ENCODE measurements around the gene NDUFA11. TPM values are rescaled to one million over a fixed set of nuclear protein-coding genes. Genes with fewer than 3 reads are reported as not detected.
A peak's percentile ranks its signal among the peaks of the same experiment; 100 is the strongest.

NDUFA11 gene
- total RNA-seq, 2 experiments from 2014 or later, result 233 to 237 TPM

GRCh38 chr19:5910638-5910907 is 7.0 kb upstream of the NDUFA11 start:
- CTCF ChIA-PET, result no interaction called here
- intact Hi-C loops (cut with micrococcal nuclease), result no loop called here
- Mint-ChIP-seq H3K9me3 (no peaks in the 10 kb centered on the region), H3K27me3 (no peaks in the 10 kb centered on the region), H3K4me3 (no peak overlapping the region), H3K4me1 (ENCODE audit: low read depth) (peaks cover 18% of the 10 kb centered on the region), H3K27ac (no peak overlapping the region), H3K36me3 (ENCODE audit: low read depth) (peaks cover 4% of the 10 kb centered on the region)
- POLR2A ChIA-PET, result no interaction called here
- no peak for DNase-seq
- ATAC-seq, result no peak
- TF ChIP-seq CTCF (IDR thresholded peaks at IDR 0.05), result no peak

GRCh38 chr19:5908773-5909442 is 5.3 kb upstream of the NDUFA11 start:
- Mint-ChIP-seq H3K9me3 (no peaks in the 10 kb centered on the region), H3K4me3 (no peak overlapping the region), H3K36me3 (ENCODE audit: low read depth) (peaks cover 4% of the 10 kb centered on the region), H3K27ac (no peak overlapping the region), H3K27me3 (no peaks in the 10 kb centered on the region), H3K4me1 (ENCODE audit: low read depth) (peaks cover 18% of the 10 kb centered on the region)
- TF ChIP-seq CTCF (IDR thresholded peaks at IDR 0.05), result no peak
- no peak for ATAC-seq
- CTCF ChIA-PET, result no interaction called here
- intact Hi-C loops (cut with micrococcal nuclease), result loop anchor here (10.0 kb wide), 2 partner anchors 66 to 104 kb away; partner anchors contain the start of genes NRTN and RANBP3
- POLR2A ChIA-PET, result no interaction called here
- no peak for DNase-seq

GRCh38 chr19:5907241-5907640 is 3.7 kb upstream of the NDUFA11 start:
- DNase-seq (peak; percentile 64), ATAC-seq (no peak)
- no peaks in the 10 kb centered on the region for H3K27me3 Mint-ChIP-seq
- no peak for TF ChIP-seq CTCF (IDR thresholded peaks at IDR 0.05)
- intact Hi-C loops (cut with micrococcal nuclease), result loop anchor here (10.0 kb wide), 2 partner anchors 68 to 102 kb away; partner anchors contain the start of genes NRTN and RANBP3
- H3K4me3 Mint-ChIP-seq, result no peak overlapping the region
- POLR2A ChIA-PET, result interaction anchor here (1.0 kb wide), 2 partner anchors 14 to 70 kb away, joined by 3 to 4 read pairs; partner anchors contain the start of gene RANBP3
- peaks cover 8% of the 10 kb centered on the region for H3K36me3 Mint-ChIP-seq (ENCODE audit: low read depth)
- H3K27ac Mint-ChIP-seq, result peak overlapping the region; percentile 12
- no peaks in the 10 kb centered on the region for H3K9me3 Mint-ChIP-seq
- CTCF ChIA-PET, result interaction anchor here (0.6 to 1.0 kb wide), 4 partner anchors 67 to 114 kb away, joined by 3 to 4 read pairs (median 3); no protein-coding TSS in a partner anchor
- H3K4me1 Mint-ChIP-seq (ENCODE audit: low read depth), result peaks cover 24% of the 10 kb centered on the region

GRCh38 chr19:5905114-5905778 is 1.7 kb upstream of the NDUFA11 start:
- peak overlapping the region; percentile 99 for H3K4me3 Mint-ChIP-seq
- intact Hi-C loops (cut with micrococcal nuclease), result loop anchor here (10.0 kb wide), 2 partner anchors 70 to 100 kb away; partner anchors contain the start of genes NRTN and RANBP3

More at GRCh38 chr19:5905114-5905778, 1.7 kb upstream of the NDUFA11 start:
- no peaks in the 10 kb centered on the region for H3K9me3 Mint-ChIP-seq
- no peak for ATAC-seq
- peaks cover 10% of the 10 kb centered on the region for H3K36me3 Mint-ChIP-seq (ENCODE audit: low read depth)
- peak overlapping the region; percentile 68 for H3K27ac Mint-ChIP-seq
- no peak for DNase-seq
- TF ChIP-seq CTCF (IDR thresholded peaks at IDR 0.05), result no peak
- H3K27me3 Mint-ChIP-seq, result no peaks in the 10 kb centered on the region
- H3K4me1 Mint-ChIP-seq (ENCODE audit: low read depth), result peaks cover 34% of the 10 kb centered on the region
- ChIA-PET POLR2A (interaction anchor here (0.8 to 4.9 kb wide), 5 partner anchors 14 to 282 kb away, joined by 3 to 34 read pairs (median 4); partner anchors contain the start of genes SAFB and SAFB2), CTCF (interaction anchor here (1.1 to 3.0 kb wide), 2 partner anchors 63 to 117 kb away, joined by 6 to 12 read pairs; no protein-coding TSS in a partner anchor)

All from activated CD8-positive, alpha-beta T cell treated with anti-CD3 and anti-CD28 coated beads for 36 hours (primary cell).